Small intestine (tissue), 7 donors: Measurements from ENCODE around the gene SLC6A16. TPM values are rescaled to one million over a fixed set of nuclear protein-coding genes. Genes with fewer than 3 reads are reported as not detected.
A peak's percentile ranks its signal among the peaks of the same experiment; 100 is the strongest.

Experiments used
- DNase-seq, 2 donors: peaks; one replicate each; pipeline versions ENCODE4 v3.0.0 to v3.0.0-alpha.2; 2013
- FAIRE-seq: peaks from 2 replicates; lab custom pipeline; 2012; peaks lifted over from hg19 to GRCh38; lab: Jason Lieb, UNC
- H3K27ac ChIP-seq, 3 donors: one replicate each; pipeline ENCODE4 v1.5.1; 2013; ENCODE audit warnings: low read length in 2 of 3, mild to moderate bottlenecking in 2 of 3, control low read depth in 1 of 3, inconsistent platforms in 1 of 3, low read depth in 1 of 3, moderate library complexity in 1 of 3
- H3K27me3 ChIP-seq, 3 donors: one replicate each; pipeline ENCODE4 v1.6.1; 2013; ENCODE audit warnings: low read length in 3 of 3, inconsistent platforms in 1 of 3; ENCODE audit not compliant: control insufficient read depth in 3 of 3, insufficient read depth in 3 of 3
- H3K36me3 ChIP-seq, 3 donors: one replicate each; pipeline ENCODE4 v1.6.1; 2013; ENCODE audit warnings: low read length in 3 of 3, inconsistent platforms in 1 of 3, low read depth in 1 of 3, mild to moderate bottlenecking in 1 of 3, moderate library complexity in 1 of 3; ENCODE audit not compliant: control insufficient read depth in 3 of 3, insufficient read depth in 2 of 3
- H3K4me1 ChIP-seq, 3 donors: one replicate each; pipeline ENCODE4 v1.6.1; 2013; ENCODE audit warnings: low read length in 2 of 3, inconsistent platforms in 1 of 3, low read depth in 1 of 3, mild to moderate bottlenecking in 1 of 3, moderate library complexity in 1 of 3; ENCODE audit not compliant: control insufficient read depth in 3 of 3, insufficient read depth in 2 of 3
- H3K4me3 ChIP-seq, 3 donors: one replicate each; pipeline ENCODE4 v1.5.1; 2013; ENCODE audit warnings: low read length in 3 of 3, control low read depth in 1 of 3, inconsistent platforms in 1 of 3, low read depth in 1 of 3, mild to moderate bottlenecking in 1 of 3, moderate library complexity in 1 of 3
- H3K9me3 ChIP-seq, 2 donors: one replicate each; pipeline ENCODE4 v1.6.1; 2013; ENCODE audit warnings: low read depth in 1 of 2, low read length in 1 of 2; ENCODE audit not compliant: control insufficient read depth in 2 of 2, insufficient read depth in 1 of 2
- WGBS, 3 donors: extraction: QIAGEN DNeasy Blood & Tissue Kit; methylation state at CpG; one replicate each; pipeline ENCODE4 v1.1.7; 2013; 5-methylcytosine and 5-hydroxymethylcytosine counted together
- polyA plus RNA-seq, 4 donors: library from polyadenylated mRNA; stranded (reverse) in 3 of 4; unstranded in 1 of 4; fragments of 200-250 nt in 3 of 4; fragments of 120-200 nt in 1 of 4; gene quantifications; one replicate each; pipeline versions ENCODE4 v1.2.1 to v1.2.3, GENCODE V29; 2013
- donor health status: healthy with polysubstance abuse.
- donor health status: control.
- donor health status: control.
- donor health status: Bipolar disorder and iron deficiency.
- donor health status: healthy.

SLC6A16 gene
- polyA plus RNA-seq, 4 donors: 0.27 to 1.4 (median 0.34) TPM; not detected in 1

DNA sequence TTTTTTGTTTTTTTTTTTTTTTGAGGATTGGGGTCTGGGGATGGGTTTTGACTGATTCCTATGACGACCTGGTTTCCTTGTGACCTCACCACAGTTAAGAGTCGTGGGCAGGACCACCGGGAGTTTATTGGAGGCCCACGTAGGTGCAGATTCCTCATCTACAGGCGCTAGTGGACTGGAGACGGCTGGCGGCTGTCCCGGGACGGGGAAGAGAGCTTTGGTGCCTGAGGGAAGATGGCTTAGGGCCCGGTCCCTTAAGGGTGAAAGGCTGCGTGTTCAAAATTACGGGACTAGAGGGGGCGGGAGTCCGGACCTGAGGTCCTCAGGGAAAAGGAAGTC is 37.9 kb upstream of the SLC6A16 start:
- Histone ChIP-seq H3K36me3 (peaks cover 0 to 5% (median 0%) of the 10 kb centered on the region in 3 donors), H3K9me3 (peaks cover 0 to 5% of the 10 kb centered on the region in 2 donors), H3K4me3 (peak overlapping the region in 1 of 3 donors; percentile 89), H3K27ac (peak overlapping the region in 2 of 3 donors; percentile 76 to 92), H3K4me1 (peaks cover 0 to 8% (median 2%) of the 10 kb centered on the region in 3 donors), H3K27me3 (peaks cover 0 to 49% (median 0%) of the 10 kb centered on the region in 3 donors)
- no peak for FAIRE-seq
- no peak for DNase-seq
- 1% methylated on average over 14 of the region's 14 CpGs for WGBS, 3 donors

DNA sequence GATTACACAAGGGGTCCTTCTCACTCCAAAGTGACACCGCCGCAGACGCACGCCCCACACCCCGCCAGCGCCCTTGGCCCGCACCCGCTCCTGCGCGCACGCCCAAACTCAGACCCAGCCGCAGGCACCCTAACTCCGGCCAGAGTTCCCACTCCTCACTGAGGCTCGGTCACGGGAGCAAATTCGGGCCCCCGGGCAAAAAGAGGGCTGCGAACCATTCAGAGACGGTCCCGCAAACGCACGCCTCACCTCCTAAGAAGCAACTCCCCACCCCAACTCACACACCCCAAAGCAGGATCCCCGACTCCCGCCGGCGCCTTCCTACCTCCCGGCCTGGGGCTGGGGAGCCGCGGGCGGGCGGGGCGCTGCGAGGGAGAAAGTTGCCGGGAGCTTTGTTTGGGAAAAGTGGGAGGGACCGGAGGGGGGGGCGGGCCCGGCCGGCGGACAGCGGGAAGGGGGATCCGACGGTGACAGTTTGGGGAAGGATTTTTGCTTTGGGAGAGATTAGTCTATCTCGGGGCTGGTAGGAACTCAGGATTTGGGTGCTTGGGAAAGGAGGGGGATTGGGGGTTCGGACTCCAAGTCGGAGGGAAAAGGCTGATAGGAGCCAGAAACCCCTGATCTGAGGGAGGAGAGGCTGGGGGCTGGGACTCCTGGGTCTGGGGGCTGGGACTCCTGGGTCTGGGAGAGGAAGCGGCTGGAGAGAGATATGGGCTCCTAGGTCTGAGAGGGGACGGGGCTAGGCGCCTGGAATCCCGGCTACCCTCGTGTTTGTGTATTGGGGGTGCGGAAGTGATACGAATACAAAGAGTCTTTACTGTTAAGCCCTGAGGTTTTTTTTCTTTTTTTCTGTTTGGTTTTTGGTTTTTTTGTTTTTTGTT is 37.3 kb upstream of the SLC6A16 start, which contains the start of gene TEAD2:
TEAD2 (minus strand) TSS at position 369 of the 881 bp plus-strand sequence. CDS start 2,341 bp downstream, outside the sequence.
- peak within 1 kb of the TSS; percentile 31 to 89 (median 40) for H3K4me3 ChIP-seq
- H3K9me3 ChIP-seq: peaks cover 0 to 5% of the 10 kb centered on the region in 2 donors
- WGBS, 3 donors: 1 to 2% (median 1%) methylated on average over 51 to 52 of the region's 52 CpGs
- DNase-seq (peak; percentile 32 to 53), FAIRE-seq (no peak)
- peaks cover 0 to 7% (median 0%) of the 10 kb centered on the region in 3 donors for H3K36me3 ChIP-seq
- peaks cover 0 to 8% (median 2%) of the 10 kb centered on the region in 3 donors for H3K4me1 ChIP-seq
- H3K27me3 ChIP-seq: peaks cover 0 to 49% (median 0%) of the 10 kb centered on the region in 3 donors
- H3K27ac ChIP-seq: peak within 1 kb of the TSS; percentile 47 to 92 (median 76)

GRCh38 chr19:49361438-49362047 is 36.6 kb upstream of the SLC6A16 start:
- 4% methylated on average over 21 to 27 of the region's 27 CpGs for WGBS, 3 donors
- peaks cover 0 to 10% (median 0%) of the 10 kb centered on the region in 3 donors for H3K36me3 ChIP-seq
- H3K4me1 ChIP-seq: peaks cover 0 to 8% (median 2%) of the 10 kb centered on the region in 3 donors
- H3K4me3 ChIP-seq: peak overlapping the region; percentile 31 to 89 (median 40)
- peaks cover 0 to 5% of the 10 kb centered on the region in 2 donors for H3K9me3 ChIP-seq
- H3K27me3 ChIP-seq: peaks cover 0 to 49% (median 0%) of the 10 kb centered on the region in 3 donors
- H3K27ac ChIP-seq: peak overlapping the region; percentile 47 to 92 (median 74)
- FAIRE-seq (no peak), DNase-seq (peak; percentile 47 to 71)

GRCh38 chr19:49359851-49360820 is 35.1 kb upstream of the SLC6A16 start:
- H3K4me3 ChIP-seq: no peak overlapping the region
- 74 to 85% (median 77%) methylated on average over 16 to 17 of the region's 17 CpGs for WGBS, 3 donors
- H3K9me3 ChIP-seq: peaks cover 0 to 5% of the 10 kb centered on the region in 2 donors
- H3K27ac ChIP-seq: peak overlapping the region in 1 of 3 donors; percentile 13
- H3K27me3 ChIP-seq: peaks cover 0 to 46% (median 0%) of the 10 kb centered on the region in 3 donors
- peaks cover 0 to 15% (median 2%) of the 10 kb centered on the region in 3 donors for H3K36me3 ChIP-seq
- DNase-seq (no peak), FAIRE-seq (no peak)
- peaks cover 0 to 8% (median 2%) of the 10 kb centered on the region in 3 donors for H3K4me1 ChIP-seq

DNA sequence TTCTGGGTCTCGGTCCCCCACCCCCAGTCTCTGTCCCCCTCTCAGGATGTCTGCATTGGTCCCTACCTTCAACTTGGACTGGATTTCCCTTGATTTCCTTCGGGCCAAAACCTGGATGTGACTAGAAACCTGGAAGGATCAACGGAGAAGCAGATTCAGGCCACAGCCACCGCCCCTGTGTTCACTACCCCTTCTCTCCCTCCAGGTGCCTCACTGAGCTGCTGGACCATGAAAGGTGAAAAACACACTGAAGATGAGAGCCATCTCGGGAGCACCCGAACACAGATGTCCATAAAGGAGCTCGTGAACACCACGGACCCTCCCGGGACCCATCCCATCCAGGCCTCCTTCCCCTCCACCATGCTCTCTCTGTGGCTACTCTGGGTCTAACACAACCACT is 32.2 kb upstream of the SLC6A16 start:
- FAIRE-seq: no peak
- no peak for DNase-seq
- Histone ChIP-seq H3K9me3 (no peaks in the 10 kb centered on the region), H3K27ac (peak overlapping the region in 1 of 3 donors; percentile 1), H3K27me3 (peaks cover 0 to 20% (median 0%) of the 10 kb centered on the region in 3 donors), H3K4me3 (no peak overlapping the region), H3K4me1 (peaks cover 0 to 2% (median 0%) of the 10 kb centered on the region in 3 donors), H3K36me3 (peaks cover 0 to 21% (median 2%) of the 10 kb centered on the region in 3 donors)
- 76 to 79% (median 79%) methylated on average over 9 of the region's 9 CpGs for WGBS, 3 donors

GRCh38 chr19:49356382-49356781 is 31.4 kb upstream of the SLC6A16 start:
- Histone ChIP-seq H3K4me1 (no peaks in the 10 kb centered on the region), H3K27me3 (peaks cover 0 to 12% (median 0%) of the 10 kb centered on the region in 3 donors), H3K27ac (peak overlapping the region in 1 of 3 donors; percentile 1), H3K4me3 (no peak overlapping the region), H3K9me3 (no peaks in the 10 kb centered on the region), H3K36me3 (peaks cover 0 to 21% (median 2%) of the 10 kb centered on the region in 3 donors)
- DNase-seq: no peak
- no peak for FAIRE-seq
- WGBS, 3 donors: 48 to 80% (median 79%) methylated on average over 5 to 7 of the region's 7 CpGs

- Histone ChIP-seq H3K4me3 (no peak overlapping the region), H3K27me3 (peaks cover 0 to 8% (median 0%) of the 10 kb centered on the region in 3 donors), H3K27ac (peak overlapping the region in 1 of 3 donors; percentile 19), H3K4me1 (no peaks in the 10 kb centered on the region), H3K36me3 (peaks cover 0 to 21% (median 2%) of the 10 kb centered on the region in 3 donors), H3K9me3 (no peaks in the 10 kb centered on the region)
- no peak for DNase-seq
- WGBS, 3 donors: 46 to 74% (median 55%) methylated on average over 12 of the region's 12 CpGs
- no peak for FAIRE-seq
Measured at GRCh38 chr19:49355909-49356353, 30.9 kb upstream of the SLC6A16 start.
